ENCODE results near the gene SLF1.
A peak's percentile ranks its signal among the peaks of the same experiment; 100 is the strongest.

Gene SLF1

DNA sequence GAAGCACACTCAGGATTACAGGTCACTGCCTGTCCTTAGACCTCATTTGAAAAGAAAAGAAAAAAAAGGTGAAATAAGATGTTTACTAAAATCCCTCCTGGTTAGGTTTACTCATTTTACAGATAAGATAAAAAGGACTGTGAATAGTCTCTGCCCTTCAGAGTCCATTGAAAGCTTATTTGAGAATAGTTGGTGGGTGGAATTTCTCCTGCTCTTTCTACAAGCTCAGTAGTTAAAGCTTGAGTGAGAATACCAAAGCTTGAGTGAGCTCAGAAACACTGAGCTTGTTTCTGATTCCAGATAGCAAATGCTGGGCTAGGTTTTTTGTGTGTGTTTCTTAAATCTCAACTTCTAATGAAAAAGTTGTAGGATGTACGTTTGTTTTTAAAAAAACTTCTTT is 106.7 kb downstream of the SLF1 start:
- peak; percentile 26 for DNase-seq

DNA sequence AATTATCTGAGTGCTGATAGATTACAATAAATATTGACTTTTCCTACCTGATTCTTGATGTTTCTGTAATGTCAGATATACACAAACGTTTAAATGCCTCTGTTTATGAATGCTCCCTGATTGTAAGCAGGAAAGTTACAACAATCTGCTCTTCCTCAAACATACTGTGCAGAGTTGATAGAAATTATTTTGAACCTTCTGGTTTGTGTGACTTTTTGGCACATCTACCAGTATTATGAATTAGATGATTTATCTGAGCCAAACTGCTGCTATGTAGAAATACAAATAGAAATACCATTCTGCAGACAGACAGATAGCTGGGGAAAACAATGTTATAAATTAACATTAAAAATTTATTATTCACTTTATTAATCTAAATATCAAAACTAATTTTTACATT is 113.0 kb downstream of the SLF1 start:
- no peak for DNase-seq

DNA sequence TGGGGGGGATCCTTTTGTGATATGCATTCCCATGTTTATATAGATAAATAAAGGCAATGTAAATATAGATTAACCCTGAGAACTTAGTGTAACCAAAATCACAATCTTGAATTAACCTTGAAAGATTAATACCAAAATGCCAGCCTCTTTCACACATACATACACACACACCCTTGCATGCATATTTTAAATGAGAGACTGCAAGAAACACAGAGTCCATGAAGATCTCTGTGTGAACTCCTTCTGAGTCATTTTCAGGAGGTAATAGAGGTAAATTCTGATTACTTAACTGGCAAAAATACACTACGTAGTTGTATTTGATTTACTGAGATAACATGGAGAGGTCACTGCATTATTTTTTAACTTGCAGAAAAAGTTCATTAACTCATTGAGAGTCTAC is 118.0 kb downstream of the SLF1 start:
- DNase-seq: no peak

DNA sequence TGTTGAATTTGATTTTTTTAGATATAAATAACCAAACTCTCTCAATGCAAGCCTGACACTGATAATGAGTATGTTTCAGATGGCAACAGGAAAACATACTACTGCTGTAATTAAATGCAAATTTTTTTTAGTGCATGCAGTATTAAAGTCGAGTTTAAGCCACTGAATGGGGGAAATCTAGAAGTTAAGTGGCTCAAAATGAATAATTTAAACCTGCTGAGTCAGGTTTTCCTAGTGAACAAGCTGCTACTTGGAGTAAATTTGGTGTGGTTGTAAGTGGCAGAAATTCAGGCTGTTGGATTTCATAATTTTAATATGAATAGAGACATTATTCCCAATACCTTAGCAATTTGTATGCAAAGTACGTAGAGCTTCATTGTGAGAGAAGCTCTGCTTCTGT is 121.8 kb downstream of the SLF1 start:
- no peak for DNase-seq

DNA sequence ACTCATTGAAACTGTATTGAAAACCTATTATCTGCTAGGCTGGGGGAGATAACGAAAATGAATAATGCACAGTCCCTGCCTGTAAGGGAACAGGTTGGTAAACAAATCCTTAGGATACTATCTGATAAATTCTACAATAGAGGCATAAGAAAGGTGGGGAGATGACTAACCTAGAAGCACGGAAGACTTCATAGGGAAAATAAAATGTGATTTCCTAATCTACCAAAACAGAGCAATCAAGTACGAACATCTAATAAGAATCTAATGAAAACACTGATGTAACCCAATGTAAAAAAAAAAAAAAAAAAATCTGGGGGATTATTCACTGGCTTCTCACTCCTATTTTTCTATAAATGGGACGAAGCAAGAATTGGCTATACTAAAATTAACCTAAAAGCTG is 124.4 kb downstream of the SLF1 start:
- DNase-seq: no peak

DNA sequence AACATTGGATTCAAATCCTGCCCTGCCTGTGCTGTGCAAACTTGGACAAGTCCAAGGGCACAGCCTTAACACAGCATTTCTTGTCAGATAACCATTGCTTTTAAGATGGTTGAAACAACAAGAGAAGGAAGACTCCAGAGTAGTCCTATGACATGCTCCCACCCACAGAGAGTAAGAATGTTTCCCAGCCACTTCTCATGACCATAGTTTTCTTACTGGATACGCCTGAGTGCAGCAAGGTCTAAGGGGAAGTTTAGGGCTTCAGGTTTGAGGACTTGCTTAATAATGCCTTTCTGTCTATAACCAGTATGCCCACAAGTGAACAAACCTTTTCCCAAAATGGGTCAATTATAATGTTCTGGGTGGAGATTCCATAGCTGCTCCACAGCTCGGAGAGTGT is 126.4 kb downstream of the SLF1 start:
- no peak for DNase-seq

DNA sequence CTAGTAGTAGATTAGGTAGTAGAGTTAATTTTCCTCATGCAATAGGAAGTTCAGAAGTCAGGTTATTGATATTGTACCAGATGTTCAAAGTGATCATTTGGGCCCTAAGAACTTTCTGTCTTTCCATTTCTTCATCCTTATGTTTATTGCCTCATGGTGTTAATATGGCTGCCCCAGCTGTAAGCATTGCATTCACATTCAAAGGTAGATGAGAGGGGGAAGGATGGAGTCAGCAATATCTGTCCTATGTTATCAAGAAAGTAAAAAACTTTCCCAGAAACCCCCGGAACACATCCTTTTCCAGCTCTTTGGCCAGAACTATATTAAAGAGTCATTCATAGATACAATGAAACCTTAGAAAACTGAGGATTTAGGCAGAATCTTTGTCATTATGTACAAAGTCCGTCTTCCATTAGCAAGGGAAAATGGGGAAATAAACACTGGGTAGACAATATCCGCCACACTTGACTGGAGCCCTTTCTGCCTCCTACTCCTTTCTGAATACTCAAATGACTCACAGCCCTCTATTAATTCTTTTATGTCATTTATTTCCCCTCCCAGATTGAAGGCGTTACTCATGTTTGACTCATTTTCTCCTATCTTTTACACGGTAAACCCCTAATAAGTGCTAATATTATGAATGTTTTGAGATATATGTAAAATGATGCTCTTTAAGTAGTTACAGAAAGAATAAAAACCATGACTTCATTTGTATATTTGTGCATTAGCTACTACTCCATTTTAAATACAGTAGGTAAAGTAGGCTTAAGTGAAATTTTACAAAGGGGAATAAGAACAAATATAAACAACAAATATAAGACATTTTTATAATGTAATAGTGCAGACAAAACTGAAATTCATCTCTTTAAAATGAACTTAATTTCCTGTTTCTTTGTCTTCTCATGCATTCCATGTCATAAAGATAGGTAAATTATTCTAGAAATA is 127.6 kb downstream of the SLF1 start:
- peak; percentile 77 for DNase-seq

DNA sequence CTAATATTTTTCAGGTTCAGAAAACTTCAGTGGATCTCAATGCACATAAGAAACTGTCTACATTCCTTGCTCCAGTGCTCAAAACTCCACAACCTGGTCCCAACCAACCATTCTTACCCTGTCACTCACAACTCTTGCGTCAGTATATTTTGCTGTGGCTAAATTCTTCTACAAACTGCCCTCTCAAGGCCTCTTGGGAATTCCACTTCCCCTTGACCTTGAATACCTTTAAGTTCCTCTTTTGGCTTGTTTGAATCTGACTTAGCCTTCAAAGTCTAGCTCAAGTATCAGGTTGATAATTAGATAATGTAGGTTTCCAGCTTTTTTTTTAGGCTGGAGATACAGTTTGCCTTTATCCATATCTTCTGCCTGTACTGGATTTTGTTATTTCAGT is 128.3 kb downstream of the SLF1 start:
- peak; percentile 72 for DNase-seq
